CD4-positive, alpha-beta memory T cell (primary cell): Measurements from ENCODE around the gene ZNF691. TPM values are rescaled to one million over a fixed set of nuclear protein-coding genes. Genes with fewer than 3 reads are reported as not detected.

Source experiments
- CTCF ChIA-PET: fragments of 350-600 bp; sonication (Branson Sonifier 250); formaldehyde crosslinking; loops from one replicate; lab custom pipeline; 2021; ENCODE audit warnings: inconsistent platforms; ENCODE audit not compliant: partially characterized antibody; lab: Charles Lee
- POLR2A ChIA-PET: fragments of 350-600 bp; sonication (Branson Sonifier 250); formaldehyde crosslinking; loops from one replicate; lab custom pipeline; 2021; ENCODE audit not compliant: partially characterized antibody; lab: Charles Lee
- DNase-seq, 5 donors: peaks; one replicate each; pipeline versions ENCODE4 v3.0.0 to v3.0.0-alpha.2; 2020 to 2022; ENCODE audit warnings: mixed read lengths in 1 of 5
- H3K27ac ChIP-seq: one replicate; pipeline ENCODE4 v1.7.0; 2013; ENCODE audit warnings: low read depth, low read length
- H3K27me3 ChIP-seq: 2 replicates; pipeline ENCODE4 v1.7.0; 2013; ENCODE audit warnings: mild to moderate bottlenecking, low read length, moderate library complexity; ENCODE audit not compliant: insufficient read depth
- H3K36me3 ChIP-seq: 2 replicates; pipeline ENCODE4 v1.7.0; 2013; ENCODE audit warnings: mild to moderate bottlenecking, low read length, moderate library complexity; ENCODE audit not compliant: insufficient read depth
- H3K4me1 ChIP-seq: 2 replicates; pipeline ENCODE4 v1.7.0; 2013; ENCODE audit warnings: mild to moderate bottlenecking, low read length, moderate library complexity; ENCODE audit not compliant: insufficient read depth
- H3K4me3 ChIP-seq, 2 donors: one replicate each; pipeline ENCODE4 v1.7.0; 2013; ENCODE audit warnings: low read length in 2 of 2, mild to moderate bottlenecking in 1 of 2
- H3K9me3 ChIP-seq, 2 donors: one replicate each; pipeline ENCODE4 v1.7.0; 2013; ENCODE audit warnings: low read length in 2 of 2, control low read depth in 1 of 2; ENCODE audit not compliant: control insufficient read depth in 1 of 2
- H3K27ac Mint-ChIP-seq, 7 donors: one replicate each; pipeline ENCODE4 v1.8.0; 2020 to 2021; ENCODE audit warnings: mixed read lengths in 7 of 7, mild to moderate bottlenecking in 6 of 7, inconsistent platforms in 3 of 7, moderate library complexity in 3 of 7
- H3K27me3 Mint-ChIP-seq, 2 donors: one replicate each; pipeline ENCODE4 v1.8.0; 2020 to 2021; ENCODE audit warnings: mixed read lengths in 2 of 2
- H3K36me3 Mint-ChIP-seq, 2 donors: one replicate each; pipeline ENCODE4 v1.8.0; 2020 to 2021; ENCODE audit warnings: mixed read lengths in 2 of 2, inconsistent platforms in 1 of 2, mild to moderate bottlenecking in 1 of 2
- H3K4me1 Mint-ChIP-seq, 4 donors: one replicate each; pipeline ENCODE4 v1.8.0; 2020 to 2021; ENCODE audit warnings: mixed read lengths in 4 of 4, mild to moderate bottlenecking in 1 of 4
- H3K4me3 Mint-ChIP-seq, 8 donors: one replicate each; pipeline ENCODE4 v1.8.0; 2020 to 2021; ENCODE audit warnings: mixed read lengths in 8 of 8, mild to moderate bottlenecking in 7 of 8, moderate library complexity in 6 of 8, inconsistent platforms in 3 of 8
- H3K9me3 Mint-ChIP-seq, 8 donors: one replicate each; pipeline ENCODE4 v1.8.0; 2020 to 2021; ENCODE audit warnings: mixed read lengths in 8 of 8, mild to moderate bottlenecking in 5 of 8, inconsistent platforms in 3 of 8, moderate library complexity in 1 of 8
- intact Hi-C: fragments of 100-400 bp; cut with micrococcal nuclease; formaldehyde crosslinking; loops from one replicate; pipeline ENCODE4 v1.15.1; 2023
- polyA plus RNA-seq, 2 donors: library from polyadenylated mRNA; unstranded; fragments of 300-500 nt; fragmentation: Illumina TruSeq; gene quantifications; one replicate each; pipeline ENCODE4 v1.2.3, GENCODE V29; 2021
- total RNA-seq, 2 experiments: library from RNA; stranded (reverse); gene quantifications; one replicate each; pipeline ENCODE4 v1.2.3, GENCODE V29; 2021

The ZNF691 gene
- total and polyA plus RNA-seq, 4 experiments from 2014 or later: 8.6 to 18.8 (median 13.6) TPM

GRCh38 chr1:42847721-42848460, 1.5 kb downstream of the ZNF691 start:
- Histone ChIP-seq H3K4me3 (peak overlapping the region in 1 of 2 donors; percentile 74), H3K27me3 (no peaks in the 10 kb centered on the region)
- intact Hi-C loops: loop anchor here (2.0 to 5.0 kb wide), 3 partner anchors 74 to 1486 kb away; partner anchors contain the start of genes FOXO6 and YBX1

GRCh38 chr1:42848823-42849537, 2.6 kb downstream of the ZNF691 start:
- Histone ChIP-seq H3K27me3 (no peaks in the 10 kb centered on the region), H3K9me3 (no peaks in the 10 kb centered on the region), H3K27ac (no peak overlapping the region), H3K4me1 (peaks cover 23% of the 10 kb centered on the region), H3K36me3 (peaks cover 6% of the 10 kb centered on the region), H3K4me3 (no peak overlapping the region)
- Mint-ChIP-seq H3K9me3 (peaks cover 0 to 4% (median 0%) of the 10 kb centered on the region in 8 donors), H3K36me3 (peaks cover 28 to 37% of the 10 kb centered on the region in 2 donors), H3K4me1 (peaks cover 29 to 38% (median 35%) of the 10 kb centered on the region in 4 donors), H3K4me3 (no peak overlapping the region), H3K27ac (peak overlapping the region in 5 of 7 donors; percentile 22 to 78 (median 48)), H3K27me3 (no peaks in the 10 kb centered on the region)
- intact Hi-C loops: loop anchor here (5.0 kb wide), 2 partner anchors 73 to 1487 kb away; partner anchors contain the start of gene FOXO6
- no peak for DNase-seq
- ChIA-PET CTCF (interaction anchor here (3.4 kb wide), 1 partner anchor 82 kb away, joined by 27 read pairs; the partner anchor contains the start of genes C1orf50 and P3H1), POLR2A (interaction anchor here (3.7 to 6.4 kb wide), 2 partner anchors 32 to 82 kb away, joined by 38 to 58 read pairs; partner anchors contain the start of genes C1orf50, ERMAP, P3H1 and SVBP)

More at GRCh38 chr1:42847721-42848460, 1.5 kb downstream of the ZNF691 start:
- no peak for DNase-seq
- H3K27me3 Mint-ChIP-seq: no peaks in the 10 kb centered on the region
- peak overlapping the region in 6 of 7 donors; percentile 74 to 95 (median 86) for H3K27ac Mint-ChIP-seq
- Histone ChIP-seq H3K9me3 (no peaks in the 10 kb centered on the region), H3K27ac (no peak overlapping the region), H3K4me1 (peaks cover 23% of the 10 kb centered on the region), H3K36me3 (peaks cover 6% of the 10 kb centered on the region)
- H3K9me3 Mint-ChIP-seq: peaks cover 0 to 4% (median 0%) of the 10 kb centered on the region in 8 donors
- peaks cover 27 to 38% (median 35%) of the 10 kb centered on the region in 4 donors for H3K4me1 Mint-ChIP-seq
- ChIA-PET CTCF (interaction anchor here (1.3 to 3.4 kb wide), 2 partner anchors 10 to 81 kb away, joined by 6 to 27 read pairs; partner anchors contain the start of genes C1orf50 and P3H1), POLR2A (interaction anchor here (1.0 to 6.4 kb wide), 5 partner anchors 15 to 226 kb away, joined by 3 to 58 read pairs (median 8); partner anchors contain the start of genes C1orf50, ERMAP, P3H1 and SVBP)
- peaks cover 36% of the 10 kb centered on the region in 2 donors for H3K36me3 Mint-ChIP-seq
- peak overlapping the region; percentile 91 to 98 (median 96) for H3K4me3 Mint-ChIP-seq

GRCh38 chr1:42849944-42850343, 3.5 kb downstream of the ZNF691 start:
- Mint-ChIP-seq H3K4me1 (peaks cover 28 to 38% (median 35%) of the 10 kb centered on the region in 4 donors), H3K27me3 (no peaks in the 10 kb centered on the region)

GRCh38 chr1:42851420-42851819, 5.0 kb downstream of the ZNF691 start:
- Histone ChIP-seq H3K4me3 (no peak overlapping the region), H3K9me3 (no peaks in the 10 kb centered on the region), H3K27ac (no peak overlapping the region), H3K36me3 (peaks cover 6% of the 10 kb centered on the region), H3K4me1 (peaks cover 19% of the 10 kb centered on the region), H3K27me3 (no peaks in the 10 kb centered on the region)
- ChIA-PET POLR2A (no interaction called here), CTCF (no interaction called here)
- Mint-ChIP-seq H3K36me3 (peaks cover 28 to 33% of the 10 kb centered on the region in 2 donors), H3K4me3 (no peak overlapping the region), H3K27me3 (no peaks in the 10 kb centered on the region), H3K4me1 (peaks cover 26 to 32% (median 29%) of the 10 kb centered on the region in 4 donors), H3K9me3 (peaks cover 0 to 4% (median 0%) of the 10 kb centered on the region in 8 donors), H3K27ac (no peak overlapping the region)
- intact Hi-C loops: no loop called here
- DNase-seq: no peak

More at GRCh38 chr1:42849944-42850343, 3.5 kb downstream of the ZNF691 start:
- Histone ChIP-seq H3K9me3 (no peaks in the 10 kb centered on the region), H3K27ac (no peak overlapping the region), H3K27me3 (no peaks in the 10 kb centered on the region), H3K4me1 (peaks cover 23% of the 10 kb centered on the region), H3K36me3 (peaks cover 6% of the 10 kb centered on the region), H3K4me3 (no peak overlapping the region)
- H3K36me3 Mint-ChIP-seq: peaks cover 28 to 37% of the 10 kb centered on the region in 2 donors
- ChIA-PET POLR2A (interaction anchor here (0.9 kb wide), 1 partner anchor 11 kb away, joined by 3 read pairs; no protein-coding TSS in a partner anchor), CTCF (no interaction called here)
- peak overlapping the region in 3 of 7 donors; percentile 1 to 4 (median 2) for H3K27ac Mint-ChIP-seq
- peaks cover 0 to 4% (median 0%) of the 10 kb centered on the region in 8 donors for H3K9me3 Mint-ChIP-seq
- no peak for DNase-seq
- intact Hi-C loops: loop anchor here (5.0 kb wide), 2 partner anchors 72 to 1488 kb away; partner anchors contain the start of gene FOXO6
- peak overlapping the region in 1 of 8 donors; percentile 40 for H3K4me3 Mint-ChIP-seq

- Mint-ChIP-seq H3K4me1 (peaks cover 24 to 28% (median 24%) of the 10 kb centered on the region in 4 donors), H3K36me3 (peaks cover 28 to 30% of the 10 kb centered on the region in 2 donors), H3K4me3 (no peak overlapping the region), H3K27me3 (no peaks in the 10 kb centered on the region), H3K9me3 (peaks cover 0 to 4% (median 0%) of the 10 kb centered on the region in 8 donors), H3K27ac (peak overlapping the region in 5 of 7 donors; percentile 20 to 75 (median 58))
- intact Hi-C loops: no loop called here
- Histone ChIP-seq H3K9me3 (no peaks in the 10 kb centered on the region), H3K27me3 (no peaks in the 10 kb centered on the region), H3K27ac (no peak overlapping the region), H3K4me1 (peaks cover 15% of the 10 kb centered on the region), H3K36me3 (peaks cover 6% of the 10 kb centered on the region), H3K4me3 (no peak overlapping the region)
- no peak for DNase-seq
- ChIA-PET POLR2A (no interaction called here), CTCF (no interaction called here)
These were observed 5.7 kb downstream of the ZNF691 start for GRCh38 chr1:42851960-42852607.

- Histone ChIP-seq H3K27me3 (no peaks in the 10 kb centered on the region), H3K27ac (no peak overlapping the region), H3K36me3 (peaks cover 6% of the 10 kb centered on the region), H3K4me1 (peaks cover 10% of the 10 kb centered on the region), H3K9me3 (no peaks in the 10 kb centered on the region), H3K4me3 (no peak overlapping the region)
- CTCF ChIA-PET: no interaction called here
- H3K27me3 Mint-ChIP-seq: no peaks in the 10 kb centered on the region
- H3K27ac Mint-ChIP-seq: peak overlapping the region in 5 of 7 donors; percentile 20 to 75 (median 58)
- peaks cover 19 to 23% (median 19%) of the 10 kb centered on the region in 4 donors for H3K4me1 Mint-ChIP-seq
- POLR2A ChIA-PET: no interaction called here
- peaks cover 28 to 29% of the 10 kb centered on the region in 2 donors for H3K36me3 Mint-ChIP-seq
- intact Hi-C loops: no loop called here
- H3K9me3 Mint-ChIP-seq: peaks cover 0 to 4% (median 2%) of the 10 kb centered on the region in 8 donors
- no peak for DNase-seq
- H3K4me3 Mint-ChIP-seq: no peak overlapping the region
These were observed 6.2 kb downstream of the ZNF691 start for GRCh38 chr1:42852608-42852980.
